M059J (cell line): ENCODE data around the gene SUCNR1. TPM values are rescaled to one million over a fixed set of nuclear protein-coding genes. Genes with fewer than 3 reads are reported as not detected.
A peak's percentile ranks its signal among the peaks of the same experiment; 100 is the strongest.
"Not testable (repeated sequence)": the region's sequence is repeated elsewhere in the genome, so short reads cannot be mapped to it uniquely, and the experiment has no call there.

Source experiments
- DNase-seq: peaks from one replicate; pipeline ENCODE4 v3.0.0-alpha.2; 2012; ENCODE audit warnings: low read depth
- total RNA-seq: library from RNA; depleted of rRNA; stranded (reverse); fragments of >200 nt; shearing (Covaris generic); gene quantifications from 2 replicates; pipeline ENCODE4 v1.2.3, GENCODE V29; 2014

Gene SUCNR1
- total RNA-seq, 1 experiment from 2014 or later: 1.6 TPM

DNA sequence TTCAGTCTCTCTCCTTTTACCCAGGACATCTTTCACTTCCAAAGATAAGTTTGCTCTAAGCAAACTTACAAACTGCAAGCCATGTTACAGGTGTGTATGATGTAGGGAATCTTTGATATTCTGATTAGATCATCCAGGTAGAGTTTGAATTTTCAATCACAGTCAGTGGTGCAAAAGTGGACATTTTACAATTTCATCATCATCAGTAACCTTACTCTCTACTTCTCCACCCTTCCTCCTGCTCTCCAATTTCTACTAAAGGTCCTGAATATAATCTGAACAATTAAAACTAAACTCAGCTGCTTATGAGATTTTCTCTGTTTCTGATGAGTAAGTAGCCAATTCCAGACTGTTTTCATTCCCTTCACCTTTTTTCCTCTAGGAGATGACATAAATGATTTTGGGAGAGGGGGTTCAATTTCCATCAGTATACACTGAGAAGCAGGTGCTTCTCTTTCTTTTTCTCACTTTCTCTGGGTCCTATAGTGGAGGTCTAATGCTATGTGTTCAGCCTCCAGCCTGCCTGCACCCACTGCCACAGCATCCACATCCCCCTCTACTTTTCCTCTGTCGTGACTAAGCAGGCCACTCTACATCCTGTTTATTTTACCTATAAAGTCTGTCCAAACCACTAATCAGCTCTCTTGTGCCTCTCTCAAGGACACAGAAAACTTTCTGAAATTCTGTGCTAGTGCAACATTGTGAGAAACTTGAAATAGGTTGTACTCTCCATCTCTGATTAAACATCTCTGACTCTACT is 27.6 kb downstream of the SUCNR1 start:
- peak; percentile 91 for DNase-seq

DNA sequence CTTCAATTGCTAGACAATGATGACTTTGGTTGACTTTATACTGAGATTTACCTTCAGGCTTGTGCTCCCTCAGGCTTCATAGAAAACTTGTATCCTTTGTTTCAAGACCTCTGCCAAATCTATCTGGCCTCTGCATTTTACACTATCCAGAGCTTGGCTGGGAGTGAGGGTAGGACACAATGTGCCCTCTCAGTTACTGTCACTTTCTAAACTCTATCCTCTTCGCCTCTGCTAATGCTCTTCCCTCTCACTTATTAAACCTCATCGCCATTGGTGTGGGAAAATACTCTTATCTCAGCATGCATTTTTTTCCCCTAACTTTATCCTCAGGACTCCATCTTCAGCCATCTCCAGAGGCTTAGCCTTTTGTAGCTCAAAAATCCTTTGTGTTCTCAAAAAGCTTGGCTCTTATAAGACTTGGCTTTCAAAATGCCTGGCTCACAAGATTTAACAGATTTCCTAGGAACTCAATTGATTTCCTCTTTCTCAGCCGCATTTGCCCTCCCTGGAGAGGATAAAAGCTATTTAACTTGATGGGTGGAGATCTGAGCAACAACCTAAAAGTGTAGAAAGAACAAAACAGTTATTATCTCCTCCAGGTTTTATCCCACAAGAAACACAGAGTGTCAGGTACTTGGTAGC is 28.3 kb downstream of the SUCNR1 start:
- DNase-seq: no peak

DNA sequence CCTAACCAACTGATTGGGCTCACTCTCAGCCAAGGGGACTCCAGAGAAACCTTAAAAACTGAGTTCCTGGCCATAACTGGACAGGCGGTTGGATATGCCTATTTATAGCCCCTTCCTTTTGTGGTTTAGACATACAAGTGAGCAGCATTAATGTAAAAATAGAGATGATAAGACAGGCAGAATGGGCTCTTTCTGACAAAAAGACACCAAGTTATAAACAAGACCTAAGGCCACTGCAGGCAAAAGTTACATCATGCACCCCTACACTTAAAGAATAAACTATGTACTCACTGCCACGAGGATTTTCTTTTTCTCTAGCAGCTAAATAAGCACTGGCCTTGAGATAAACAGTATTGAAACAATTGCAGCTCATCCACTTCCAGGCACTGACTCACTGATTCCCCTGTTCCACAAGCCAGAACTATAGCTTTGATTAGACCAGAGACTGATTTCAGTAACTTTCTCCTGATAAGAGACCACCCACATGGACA is 30.1 kb downstream of the SUCNR1 start:
- peak; percentile 91 for DNase-seq

DNA sequence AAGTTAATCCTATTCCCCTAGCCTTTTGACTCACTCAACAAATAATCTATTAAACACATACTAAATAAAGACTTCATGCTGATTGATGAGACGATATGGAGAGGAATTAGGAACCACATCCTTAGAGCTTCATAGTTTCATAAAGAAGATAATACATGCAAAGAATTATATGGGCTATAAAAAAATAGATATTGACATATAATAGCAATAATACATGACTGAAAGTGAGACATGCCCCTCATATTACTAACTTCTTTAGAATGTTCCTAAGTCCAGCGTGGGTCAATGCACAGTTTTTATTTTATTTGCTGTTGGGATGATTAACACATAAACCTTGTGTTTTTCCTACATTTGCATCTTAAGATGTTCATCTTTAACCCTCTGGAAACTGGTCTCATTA is 32.2 kb downstream of the SUCNR1 start:
- DNase-seq: no peak

DNA sequence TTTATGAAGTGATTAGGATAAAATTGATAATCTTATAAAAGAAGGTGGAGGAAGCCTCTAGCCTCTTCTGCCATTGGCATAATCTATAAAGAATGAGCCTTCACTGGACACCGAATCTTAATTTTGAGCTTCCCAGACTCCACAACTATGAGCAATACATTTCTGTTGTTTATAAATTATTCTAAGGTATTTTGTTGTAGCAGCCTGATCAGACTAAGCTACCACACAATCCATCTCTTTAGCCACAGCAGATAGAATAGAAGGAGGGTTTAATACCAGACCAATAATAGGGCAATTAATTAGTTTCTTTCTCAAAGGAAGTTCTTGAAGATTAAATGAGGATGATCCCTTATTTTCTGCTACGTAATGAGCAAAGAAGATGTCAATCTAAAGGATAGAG is 33.3 kb downstream of the SUCNR1 start:
- DNase-seq: no peak

DNA sequence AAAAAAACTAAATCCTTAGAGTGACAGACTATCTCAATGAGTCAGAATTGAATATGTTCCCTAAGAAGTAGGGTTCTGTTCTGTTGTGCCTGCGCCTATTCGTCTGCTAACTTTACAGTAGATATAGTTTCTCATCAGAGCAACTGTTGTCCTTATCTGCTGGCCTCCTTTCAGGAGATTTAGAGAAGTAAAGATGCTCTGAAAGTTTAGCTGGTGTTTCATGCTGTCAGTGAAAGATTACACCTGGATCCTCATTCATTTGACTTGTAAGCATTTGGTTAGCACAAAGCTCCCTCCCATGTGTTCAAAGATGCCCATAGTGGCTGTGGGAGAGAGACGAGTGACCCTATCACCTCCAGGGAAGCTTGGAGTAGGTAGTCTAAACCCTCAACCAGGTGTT is 35.0 kb downstream of the SUCNR1 start:
- no peak for DNase-seq

DNA sequence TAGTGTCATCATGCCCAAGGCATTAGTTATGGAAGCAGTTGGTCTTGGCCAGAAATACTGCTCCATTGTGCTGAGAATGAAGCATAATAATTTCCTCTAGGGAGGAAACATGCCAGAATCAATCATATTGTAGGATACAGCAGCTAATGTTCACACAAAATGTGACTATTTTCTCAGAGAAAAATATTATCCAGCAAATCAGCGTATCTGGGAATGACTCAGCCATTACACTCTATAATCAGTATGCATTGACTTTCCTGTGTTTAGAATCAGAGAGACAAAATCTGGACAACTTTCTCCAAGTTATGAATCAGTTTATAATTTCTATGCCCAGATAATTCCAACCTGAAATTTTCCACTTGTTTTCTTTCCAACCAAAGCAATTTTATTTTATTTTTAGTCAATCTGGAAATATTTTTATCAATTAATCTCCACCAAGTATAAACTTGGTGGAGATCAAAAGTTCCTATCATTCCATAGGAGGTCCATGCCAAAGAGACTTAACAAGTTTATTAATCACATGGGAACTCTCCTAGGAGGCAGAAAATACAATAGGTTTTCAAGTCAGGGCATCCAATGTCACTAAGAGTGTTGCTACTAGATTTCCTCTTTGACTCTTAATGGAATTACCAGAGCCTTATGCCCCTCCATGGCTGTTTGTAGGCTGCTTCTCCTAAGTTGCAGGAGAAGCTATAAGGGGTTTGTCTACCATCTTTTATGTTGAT is 36.4 kb downstream of the SUCNR1 start:
- DNase-seq: peak; percentile 69

- no peak for DNase-seq
Observed at GRCh38 chr3:151911462-151911861, 38.0 kb downstream of the SUCNR1 start.

DNA sequence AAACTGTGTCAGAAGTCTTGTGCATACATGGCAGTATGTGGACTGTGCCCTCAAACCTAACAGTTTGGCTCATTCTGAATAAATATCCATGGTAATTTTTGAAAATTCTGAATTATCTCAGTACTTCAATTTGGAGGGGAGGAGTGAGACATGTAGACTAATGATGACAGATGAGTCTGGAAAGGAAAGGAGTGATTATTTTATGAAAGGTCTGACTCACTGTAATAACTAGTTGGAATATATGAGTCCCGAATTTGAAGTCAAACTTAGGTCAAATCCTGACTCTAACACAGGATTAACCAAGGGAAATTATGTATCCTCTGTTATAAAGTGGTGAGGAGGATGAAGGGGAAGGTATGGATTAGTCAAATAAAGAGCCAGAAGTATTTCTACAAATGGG is 38.6 kb downstream of the SUCNR1 start:
- DNase-seq: peak; percentile 90

DNA sequence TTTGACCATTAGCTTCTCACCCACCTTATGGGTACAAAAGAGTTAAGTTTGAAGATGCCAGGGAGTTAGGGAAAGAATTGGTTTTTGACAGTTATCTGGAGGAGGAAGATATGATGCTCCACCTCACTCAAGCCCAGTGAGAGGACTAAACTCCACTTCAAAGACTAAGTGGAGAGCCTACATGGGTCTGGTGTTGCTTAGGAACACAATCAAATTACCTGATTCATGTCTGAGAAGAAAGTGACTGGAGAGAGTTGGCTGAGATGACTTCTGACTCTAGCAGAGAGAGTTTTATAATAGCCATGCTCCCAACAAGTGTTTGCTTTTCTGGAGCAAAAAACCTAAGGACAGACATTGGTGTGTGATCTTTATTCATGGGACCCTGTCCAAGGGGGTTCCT is 43.3 kb downstream of the SUCNR1 start:
- DNase-seq: peak; percentile 65

DNA sequence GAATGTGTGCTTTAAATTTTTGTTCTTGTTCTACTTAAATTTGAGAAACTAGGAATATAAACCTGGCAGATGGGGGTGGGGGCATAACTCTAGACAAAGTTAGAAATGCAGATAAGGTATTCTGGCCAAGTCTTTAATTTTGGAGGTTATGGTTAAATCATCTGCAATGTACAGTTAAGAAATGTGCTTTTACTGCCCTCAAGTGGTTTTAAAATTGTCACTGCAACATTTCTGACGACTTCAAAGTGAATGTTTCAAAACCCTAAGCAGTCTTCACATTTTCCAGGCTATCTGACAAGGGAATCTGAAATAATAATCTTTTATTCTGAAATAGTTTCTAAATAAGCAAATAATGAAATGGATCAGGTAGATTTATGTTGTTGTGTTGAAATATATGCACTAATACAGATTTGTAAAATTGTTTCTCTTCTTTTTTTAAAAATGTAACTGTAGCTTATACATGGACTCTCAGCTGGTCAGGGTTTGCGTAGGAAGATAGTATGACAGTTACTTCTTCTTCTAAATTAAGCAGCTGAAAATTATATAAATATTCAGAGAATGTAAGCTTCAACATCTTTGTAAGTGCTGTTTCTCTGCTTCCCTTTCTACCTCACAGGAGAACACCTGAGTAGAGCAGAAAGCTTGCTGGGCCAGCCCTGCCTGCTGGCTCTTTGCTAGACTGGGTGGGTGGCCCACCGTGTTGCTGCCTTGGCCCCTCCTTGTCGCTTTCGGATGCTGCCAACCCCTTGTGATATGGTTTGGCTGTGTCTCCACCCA is 45.0 kb downstream of the SUCNR1 start:
- peak; percentile 82 for DNase-seq

GRCh38 chr3:151919030-151919328 is 45.5 kb downstream of the SUCNR1 start:
- DNase-seq: no peak

DNA sequence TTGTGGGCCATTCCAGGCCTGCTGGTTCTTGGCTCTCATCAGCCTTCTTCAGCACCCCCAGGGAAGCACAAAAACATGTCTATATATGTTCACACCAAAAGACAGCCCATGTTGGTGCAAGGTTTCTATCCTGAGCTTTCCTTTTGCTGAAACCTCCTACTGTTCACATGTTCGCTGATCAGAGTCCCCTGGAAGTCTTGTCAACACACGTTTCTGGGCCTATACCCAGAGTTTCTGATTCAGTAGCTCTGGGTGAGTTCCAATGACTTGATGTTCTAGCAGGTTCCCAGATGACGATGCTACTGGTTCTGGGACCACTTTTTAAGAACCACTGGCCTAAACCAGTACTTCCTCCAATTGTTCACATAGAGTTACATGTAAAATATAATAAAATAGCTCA is 46.0 kb downstream of the SUCNR1 start:
- DNase-seq: no peak

DNA sequence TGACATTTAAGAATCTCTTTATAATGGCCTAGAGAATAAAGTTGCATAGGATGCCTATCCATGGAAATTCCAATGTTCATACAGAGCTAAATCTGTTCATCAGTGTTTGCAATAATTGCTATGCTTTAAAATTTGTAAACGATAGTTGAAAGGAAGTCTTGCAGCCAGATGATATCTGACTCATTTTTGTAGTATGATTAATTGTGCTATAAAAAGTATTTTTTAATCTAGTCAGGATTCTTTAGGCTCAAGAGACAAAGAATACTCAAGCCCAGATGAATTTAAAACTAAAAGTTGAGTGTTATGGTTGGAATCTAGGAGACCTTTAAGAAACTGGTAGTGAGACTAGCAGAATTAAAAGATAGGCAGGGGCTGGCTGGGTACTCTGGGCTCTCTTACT is 50.5 kb downstream of the SUCNR1 start:
- DNase-seq: peak; percentile 79

DNA sequence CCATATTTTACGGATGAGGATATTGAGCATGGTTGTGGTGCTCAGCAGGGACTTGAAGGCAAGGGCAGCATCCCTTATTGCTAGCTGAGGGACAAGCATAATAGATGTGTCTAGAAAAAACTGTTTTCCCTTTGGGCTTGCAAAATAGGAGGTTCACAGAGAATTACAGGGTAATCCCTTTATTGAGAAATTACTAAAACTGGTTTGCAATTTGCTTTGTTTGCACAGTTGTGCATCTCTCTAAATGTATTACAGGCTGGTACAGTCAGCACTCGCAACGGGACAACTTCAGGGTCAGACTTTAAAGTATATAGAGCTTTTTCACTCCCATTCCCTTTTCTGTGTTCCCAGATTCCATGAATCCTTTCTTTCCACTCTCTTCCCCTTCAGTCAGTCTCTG is 51.3 kb downstream of the SUCNR1 start:
- DNase-seq: no peak

DNA sequence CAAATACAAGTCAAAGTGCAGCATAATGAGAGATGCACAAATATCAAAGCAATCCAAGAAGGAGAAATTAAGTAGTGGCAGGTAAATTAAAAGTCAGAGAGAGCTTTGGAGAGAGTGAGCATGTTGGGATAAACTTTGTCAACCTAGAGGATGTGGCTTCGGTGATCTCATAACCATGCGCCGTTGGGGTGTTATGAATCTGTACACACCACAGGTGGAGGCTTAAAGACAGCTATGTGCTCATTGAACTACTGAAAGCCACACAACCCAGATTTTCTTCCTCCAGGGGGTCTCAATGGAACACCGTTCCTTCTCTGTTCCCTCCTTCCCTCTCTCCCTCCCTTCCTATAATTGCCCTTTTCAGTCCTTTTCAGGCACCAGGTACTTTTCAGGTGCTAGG is 52.0 kb downstream of the SUCNR1 start:
- DNase-seq: peak; percentile 91

DNA sequence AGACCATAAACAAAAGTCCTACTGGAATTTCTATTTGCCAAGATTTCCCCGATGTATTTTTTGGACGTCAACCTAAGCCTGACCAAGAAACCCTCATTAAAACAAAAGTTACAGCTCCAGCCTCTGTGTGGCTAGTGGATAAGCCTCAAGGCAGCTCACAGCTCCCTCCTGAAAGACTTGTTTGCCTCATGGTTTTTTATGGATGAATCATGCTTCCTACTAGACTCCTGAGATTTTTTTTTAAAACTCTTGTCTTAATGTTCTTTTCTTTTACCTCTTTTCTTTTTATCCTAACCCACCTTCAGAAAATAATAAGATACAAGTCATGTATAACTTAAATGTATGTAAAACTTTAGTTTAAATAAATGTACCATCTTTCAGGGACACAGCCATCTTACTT is 52.4 kb downstream of the SUCNR1 start:
- DNase-seq: peak; percentile 97

DNA sequence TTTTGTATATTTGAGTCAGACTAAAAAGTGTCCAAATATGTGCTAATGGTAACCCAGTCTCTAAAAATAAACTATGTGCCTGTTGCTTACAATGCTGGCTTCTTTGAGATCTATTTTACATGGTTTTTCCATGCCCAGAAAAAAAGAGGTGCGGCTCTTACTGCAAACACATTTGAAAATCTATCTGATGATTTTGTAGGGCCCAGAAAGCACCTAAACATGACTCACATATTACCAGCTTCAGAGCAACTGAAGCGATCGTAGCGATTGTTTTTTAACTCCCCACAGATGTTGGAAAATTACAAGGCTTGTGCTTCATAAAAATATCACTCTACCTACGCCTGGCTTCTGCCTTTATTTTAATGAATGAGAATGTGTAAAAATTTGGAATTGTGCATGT is 53.5 kb downstream of the SUCNR1 start:
- peak; percentile 90 for DNase-seq

DNA sequence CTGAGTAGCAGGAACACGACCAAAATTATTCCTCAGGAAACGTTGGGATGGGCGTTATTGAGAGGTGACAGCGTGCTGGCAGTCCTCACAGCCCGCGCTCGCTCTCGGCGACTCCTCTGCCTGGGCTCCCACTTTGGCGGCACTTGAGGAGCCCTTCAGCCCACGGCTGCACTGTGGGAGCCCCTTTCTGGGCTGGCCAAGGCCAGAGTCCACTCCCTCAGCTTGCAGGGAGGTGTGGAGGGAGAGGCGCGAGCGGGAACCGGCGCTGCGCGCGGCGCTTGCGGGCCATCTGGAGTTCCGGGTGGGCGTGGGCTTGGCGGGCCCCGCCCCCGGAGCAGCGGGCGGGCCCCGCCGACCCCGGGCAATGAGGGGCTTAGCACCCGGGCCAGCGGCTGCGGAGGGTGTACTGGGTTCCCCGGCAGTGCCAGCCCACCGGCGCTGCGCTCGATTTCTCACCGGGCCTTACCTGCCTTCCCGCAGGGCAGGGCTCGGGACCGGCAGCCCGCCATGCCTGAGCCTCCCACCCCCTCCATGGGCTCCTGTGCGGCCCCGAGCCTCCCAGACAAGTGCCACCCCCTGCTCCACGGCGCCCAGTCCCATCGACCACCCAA is 54.6 kb downstream of the SUCNR1 start:
- DNase-seq: not testable (repeated sequence)

- DNase-seq: peak; percentile 51
Observed at GRCh38 chr3:151931171-151931570, 57.7 kb downstream of the SUCNR1 start.

DNA sequence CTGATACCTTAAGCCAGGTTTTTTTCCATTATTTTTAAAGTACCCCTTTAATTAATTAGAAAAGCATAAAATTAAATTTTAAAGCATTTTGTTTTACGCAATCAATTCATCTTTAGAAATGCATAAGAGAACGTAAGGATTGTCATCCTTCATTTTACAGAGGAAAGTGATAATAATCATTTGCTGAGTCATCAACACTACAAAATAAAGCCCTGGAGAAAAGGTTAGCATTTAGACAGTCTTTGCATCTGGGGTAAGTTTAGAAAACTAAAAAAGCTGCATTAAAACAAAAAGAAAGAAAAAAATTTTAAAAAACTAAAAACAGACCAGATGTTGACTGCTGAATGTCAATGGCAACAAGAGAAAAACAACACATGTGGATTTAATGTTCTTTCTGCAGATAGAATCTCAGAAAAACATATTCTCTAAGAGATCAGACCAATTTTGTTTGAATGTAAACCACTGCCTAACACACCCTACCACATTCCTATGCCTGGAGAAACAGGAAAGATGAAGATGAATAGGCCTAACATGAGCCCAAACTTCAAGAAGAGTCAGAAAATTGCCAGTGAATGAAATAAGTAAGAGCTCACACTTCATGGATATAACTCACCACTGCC is 59.9 kb downstream of the SUCNR1 start:
- peak; percentile 28 for DNase-seq
